ENCODE measurements around the gene ABCB6.

DNA sequence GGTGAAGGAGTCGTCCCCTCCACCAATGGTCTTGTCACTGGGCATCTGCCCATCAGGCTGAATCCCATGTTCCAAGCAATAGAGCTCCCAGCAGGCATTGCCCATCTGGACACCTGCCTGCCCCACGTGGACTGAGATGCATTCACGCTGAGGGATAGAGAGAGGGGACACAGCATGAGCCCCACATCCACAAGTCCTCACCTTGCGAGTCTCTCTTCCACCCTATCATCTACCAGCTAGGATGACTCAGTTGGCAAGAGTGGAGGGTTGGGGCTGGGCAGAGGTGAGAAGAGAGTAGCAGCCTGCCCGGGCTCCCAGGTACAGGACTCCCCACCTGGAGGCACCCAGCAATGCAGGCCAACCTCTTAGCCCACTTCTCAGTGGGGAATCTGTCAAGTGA lies 33.3 kb upstream of the ABCB6 start:
- TF ChIP-seq CTCF (IDR thresholded peaks at IDR 0.05) (no peak), POLR2A (IDR thresholded peaks at IDR 0.05) (peak in 1 of 4 donors; percentile 23)
